GM12801 (cell line): ENCODE results near the gene ZBTB47.

ENCODE experiments used
- CTCF ChIP-seq: IDR thresholded peaks from one replicate; pipeline ENCODE4 v1.5.1; 2011; ENCODE audit warnings: control low read depth; ENCODE audit not compliant: insufficient read length; ENCODE audit errors: extremely low read depth

The ZBTB47 gene

DNA sequence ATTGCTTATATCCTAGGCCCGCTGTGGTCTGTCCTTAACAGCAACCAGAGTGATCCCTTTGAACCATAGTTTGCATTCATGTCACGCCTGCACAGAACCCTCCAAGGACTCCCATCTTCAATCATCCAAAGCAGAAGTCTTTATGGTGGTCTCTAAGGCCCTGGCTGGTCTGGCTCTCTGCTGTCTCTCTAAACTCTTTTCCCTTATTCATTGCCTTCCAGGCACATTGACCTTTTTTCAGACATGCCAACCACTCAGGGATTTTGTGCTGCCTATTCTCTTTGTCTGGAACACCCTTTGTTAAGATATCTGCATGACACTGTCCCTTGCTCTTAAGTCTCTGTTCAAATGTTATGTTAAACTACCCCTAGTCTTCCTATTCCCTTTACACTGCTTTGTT lies 21.9 kb upstream of the ZBTB47 start:
- no peak for TF ChIP-seq CTCF

DNA sequence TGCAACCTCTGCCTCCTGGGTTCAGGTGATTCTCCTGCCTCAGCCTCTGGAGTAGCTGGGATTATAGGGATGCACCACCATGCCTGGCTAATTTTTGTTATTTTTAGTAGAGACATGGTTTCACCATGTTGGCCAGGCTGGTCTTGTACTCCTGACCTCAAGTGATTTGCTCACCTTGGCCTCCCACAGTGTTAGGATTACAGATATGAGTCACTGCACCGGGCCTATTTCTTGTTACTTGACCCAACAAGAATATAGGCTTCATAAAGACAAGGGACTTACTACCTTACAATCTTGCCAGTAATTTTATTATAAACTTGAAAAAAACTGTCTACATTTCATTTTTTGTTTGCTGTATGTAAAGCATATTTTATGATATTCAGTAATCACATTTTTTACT lies 21.4 kb upstream of the ZBTB47 start:
- no peak for TF ChIP-seq CTCF

GRCh38 chr3:42633544-42633943 lies 20.0 kb upstream of the ZBTB47 start:
- TF ChIP-seq CTCF: no peak

GRCh38 chr3:42635111-42635510 lies 18.4 kb upstream of the ZBTB47 start:
- TF ChIP-seq CTCF: no peak

DNA sequence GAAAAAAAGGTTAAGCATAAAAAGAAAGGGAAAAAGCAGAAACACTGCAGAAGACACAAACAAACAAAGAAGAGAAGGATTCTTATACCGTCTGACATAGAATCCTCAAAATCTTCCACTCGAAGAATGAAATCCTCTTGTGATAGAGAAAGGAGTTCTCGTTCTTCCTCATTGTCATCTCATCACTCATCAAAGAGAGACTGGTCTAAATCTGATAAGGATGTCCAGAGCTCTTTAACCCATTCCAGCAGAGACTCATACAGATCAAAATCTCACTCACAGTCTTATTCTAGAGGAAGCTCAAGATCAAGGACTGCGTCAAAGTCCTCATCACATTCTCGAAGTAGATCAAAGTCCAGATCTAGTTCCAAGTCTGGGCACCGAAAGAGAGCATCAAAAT lies 16.5 kb upstream of the ZBTB47 start:
- TF ChIP-seq CTCF: no peak

- no peak for TF ChIP-seq CTCF
Measured at GRCh38 chr3:42638339-42638842, 15.1 kb upstream of the ZBTB47 start.

DNA sequence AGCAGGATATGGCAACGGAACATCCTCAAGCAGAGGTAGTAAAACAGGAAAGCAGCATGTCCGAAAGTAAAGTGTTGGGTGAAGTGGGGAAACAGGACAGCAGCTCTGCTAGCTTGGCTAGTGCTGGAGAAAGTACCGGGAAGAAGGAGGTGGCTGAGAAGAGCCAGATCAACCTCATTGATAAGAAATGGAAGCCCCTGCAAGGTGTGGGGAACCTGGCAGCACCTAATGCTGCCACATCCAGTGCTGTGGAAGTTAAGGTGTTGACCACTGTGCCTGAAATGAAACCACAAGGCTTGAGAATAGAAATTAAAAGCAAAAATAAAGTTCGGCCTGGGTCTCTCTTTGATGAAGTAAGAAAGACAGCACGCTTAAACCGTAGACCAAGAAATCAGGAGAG lies 14.3 kb upstream of the ZBTB47 start:
- TF ChIP-seq CTCF: no peak

- no peak for TF ChIP-seq CTCF
Measured at GRCh38 chr3:42640129-42640528, 13.4 kb upstream of the ZBTB47 start.
